HG02610 (cell line): ENCODE data around the gene TRPM3.

Experiments
- ATAC-seq: cut with Tn5 transposase; IDR thresholded peaks from one replicate; pipeline ENCODE4 v1.9.1; 2021; ENCODE audit warnings: mild to moderate bottlenecking, moderate library complexity; ENCODE audit not compliant: unreplicated experiment

TRPM3 gene

GRCh38 chr9:70539001-70539400, 582.4 kb downstream of the TRPM3 start:
- no peak for ATAC-seq

DNA sequence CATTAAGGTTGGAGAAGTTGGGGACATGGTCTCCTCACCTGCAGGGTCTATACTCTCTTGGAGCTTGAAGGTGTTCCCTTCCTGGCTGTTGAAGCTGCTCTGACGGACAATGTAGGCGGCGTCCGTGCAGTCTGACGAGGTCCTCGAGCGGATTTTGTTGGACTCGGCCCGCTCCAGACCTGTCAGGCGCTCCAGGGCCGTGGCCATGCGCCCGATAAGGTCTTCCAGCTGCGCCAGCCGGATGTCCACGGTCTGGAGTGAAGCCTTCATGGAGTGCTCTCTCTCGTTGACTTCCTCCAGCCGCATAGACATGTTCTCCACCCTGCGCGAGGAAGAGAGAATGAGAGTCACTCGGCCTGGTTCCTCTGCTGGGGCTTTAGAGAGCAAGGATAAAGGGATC, 584.3 kb downstream of the TRPM3 start:
- no peak for ATAC-seq

DNA sequence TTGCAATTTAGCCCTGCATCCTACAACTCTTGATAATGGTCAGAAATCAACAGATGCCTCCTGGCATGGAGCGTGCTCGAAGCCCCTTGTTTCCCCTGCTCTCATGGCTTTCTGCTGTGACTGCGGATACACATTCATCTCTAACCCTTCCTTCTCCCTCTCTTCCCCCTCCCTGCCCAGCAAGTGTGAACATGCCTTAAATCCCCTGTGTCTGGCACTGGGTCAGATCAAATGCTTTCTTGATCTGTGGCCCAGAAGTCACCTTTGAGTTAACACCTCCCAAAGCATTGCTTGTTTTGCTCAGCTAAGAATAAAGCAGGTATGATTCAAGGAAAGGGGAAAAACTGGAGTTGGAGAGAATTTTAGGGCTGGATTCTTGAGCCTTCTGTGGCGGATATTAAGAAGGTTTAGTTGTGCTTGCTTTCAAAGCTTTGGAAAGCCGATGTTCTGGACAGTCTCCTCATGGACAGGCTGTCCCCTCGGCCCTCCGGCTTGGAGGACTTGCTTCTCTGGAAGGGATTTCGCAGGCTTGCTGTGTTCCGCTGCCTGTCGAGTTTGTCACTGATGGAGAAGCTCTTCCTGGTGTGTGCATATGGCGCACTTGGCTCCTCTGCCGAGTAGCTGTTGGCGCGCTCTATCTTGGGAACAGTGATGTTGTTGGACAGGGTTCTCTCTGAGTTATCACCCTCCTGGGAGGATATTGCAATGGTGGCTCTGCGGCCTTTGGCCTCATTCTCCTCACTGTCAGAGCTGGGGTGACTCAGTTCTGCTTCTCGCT, 585.7 kb downstream of the TRPM3 start:
- ATAC-seq: no peak

DNA sequence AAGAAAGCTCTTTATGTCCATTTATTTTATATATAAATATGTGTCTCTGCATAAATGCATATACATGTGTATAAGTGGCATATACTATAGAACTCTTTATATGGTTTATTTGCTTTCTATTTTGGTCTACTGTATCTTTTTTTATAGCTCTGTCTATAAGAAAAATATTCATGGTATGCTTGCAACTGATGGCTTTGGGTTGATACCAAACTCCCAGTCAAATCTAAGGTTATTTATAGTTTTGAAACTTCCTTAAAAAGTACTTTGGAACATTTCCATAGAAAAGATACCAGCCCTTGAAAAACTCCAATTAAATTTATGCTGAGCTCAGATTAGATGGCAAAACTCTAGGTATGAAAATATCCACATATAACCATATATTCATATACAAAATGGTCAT, 587.0 kb downstream of the TRPM3 start:
- no peak for ATAC-seq

DNA sequence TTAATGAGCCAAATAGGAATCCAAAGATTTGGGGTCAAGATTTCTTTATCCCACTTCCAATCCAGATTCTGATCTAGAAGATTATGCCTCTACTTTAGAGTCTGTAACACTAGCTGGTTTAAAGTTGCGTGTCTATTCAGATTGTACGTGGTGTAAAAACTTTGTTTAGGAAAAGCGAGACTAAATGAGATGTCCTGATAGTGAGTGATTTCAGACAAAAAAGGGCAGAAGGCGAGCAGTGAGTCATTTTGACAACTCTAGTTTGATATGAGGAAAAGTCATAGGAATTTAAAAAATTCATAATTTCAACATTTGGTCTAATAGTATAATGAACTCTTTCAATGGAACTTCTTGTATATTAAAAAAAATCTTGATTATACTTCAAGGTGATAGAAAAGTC, 587.4 kb downstream of the TRPM3 start:
- ATAC-seq: no peak

GRCh38 chr9:70533492-70533891, 587.9 kb downstream of the TRPM3 start:
- no peak for ATAC-seq

DNA sequence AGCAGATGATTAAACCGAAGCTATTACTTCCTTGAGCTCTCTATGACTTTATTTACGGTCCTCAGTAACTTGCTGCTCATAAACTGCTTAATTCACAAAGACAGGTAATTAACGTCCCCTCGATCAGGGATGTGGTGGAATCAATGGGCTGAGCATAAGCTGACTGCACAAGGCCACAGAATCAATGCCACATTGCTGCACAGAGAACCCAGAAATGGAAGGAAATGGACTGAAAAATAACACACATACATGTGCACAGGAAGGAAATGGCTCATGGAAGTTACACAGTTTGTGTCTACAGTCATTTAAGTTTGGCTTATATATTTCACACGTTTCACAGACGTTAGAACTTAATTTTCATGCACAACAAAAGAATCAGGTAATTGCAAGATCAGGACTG, 588.7 kb downstream of the TRPM3 start:
- no peak for ATAC-seq

DNA sequence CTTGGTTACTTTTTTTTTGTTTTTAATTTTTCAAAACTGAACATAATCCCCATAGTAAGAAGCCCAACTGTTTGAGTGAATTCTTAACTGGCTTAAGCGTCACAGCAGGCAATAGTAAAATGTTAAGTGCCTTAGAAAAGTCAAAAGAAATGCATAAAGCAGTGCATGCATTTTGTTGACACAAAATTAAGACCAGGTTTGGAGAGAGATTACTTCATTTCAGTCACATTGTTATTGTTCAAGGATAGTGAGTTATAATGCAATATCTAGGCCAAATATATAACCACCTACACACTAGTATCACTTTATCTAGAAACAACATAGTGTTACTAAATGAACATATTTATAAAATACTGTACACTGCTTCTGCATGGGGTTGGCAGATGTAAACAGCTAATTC, 590.1 kb downstream of the TRPM3 start:
- ATAC-seq: no peak

DNA sequence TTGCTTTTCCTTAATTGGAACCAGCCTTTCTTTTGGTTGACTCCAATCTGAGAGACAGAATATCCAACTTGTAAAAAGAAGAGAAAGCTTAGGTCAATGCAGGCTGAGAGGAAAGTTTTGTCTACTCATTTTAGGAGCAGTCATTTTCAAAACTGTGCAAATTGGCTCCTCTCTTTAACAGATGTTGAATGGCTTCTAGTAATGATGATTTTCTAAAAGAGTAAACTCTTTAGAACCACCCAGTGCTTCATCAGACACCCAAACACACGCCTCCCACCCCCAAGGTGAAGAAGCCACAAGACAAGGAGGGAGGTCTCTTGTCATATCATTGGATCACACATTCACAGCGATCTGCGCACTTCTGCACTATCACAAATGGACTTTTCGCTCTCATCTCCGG, 590.7 kb downstream of the TRPM3 start:
- ATAC-seq: no peak

GRCh38 chr9:70529833-70530232, 591.6 kb downstream of the TRPM3 start:
- ATAC-seq: no peak

GRCh38 chr9:70529377-70529776, 592.0 kb downstream of the TRPM3 start:
- no peak for ATAC-seq

GRCh38 chr9:70526902-70527301, 594.5 kb downstream of the TRPM3 start:
- ATAC-seq: no peak

- no peak for ATAC-seq
Observed at GRCh38 chr9:70525519-70525918, 595.9 kb downstream of the TRPM3 start.

DNA sequence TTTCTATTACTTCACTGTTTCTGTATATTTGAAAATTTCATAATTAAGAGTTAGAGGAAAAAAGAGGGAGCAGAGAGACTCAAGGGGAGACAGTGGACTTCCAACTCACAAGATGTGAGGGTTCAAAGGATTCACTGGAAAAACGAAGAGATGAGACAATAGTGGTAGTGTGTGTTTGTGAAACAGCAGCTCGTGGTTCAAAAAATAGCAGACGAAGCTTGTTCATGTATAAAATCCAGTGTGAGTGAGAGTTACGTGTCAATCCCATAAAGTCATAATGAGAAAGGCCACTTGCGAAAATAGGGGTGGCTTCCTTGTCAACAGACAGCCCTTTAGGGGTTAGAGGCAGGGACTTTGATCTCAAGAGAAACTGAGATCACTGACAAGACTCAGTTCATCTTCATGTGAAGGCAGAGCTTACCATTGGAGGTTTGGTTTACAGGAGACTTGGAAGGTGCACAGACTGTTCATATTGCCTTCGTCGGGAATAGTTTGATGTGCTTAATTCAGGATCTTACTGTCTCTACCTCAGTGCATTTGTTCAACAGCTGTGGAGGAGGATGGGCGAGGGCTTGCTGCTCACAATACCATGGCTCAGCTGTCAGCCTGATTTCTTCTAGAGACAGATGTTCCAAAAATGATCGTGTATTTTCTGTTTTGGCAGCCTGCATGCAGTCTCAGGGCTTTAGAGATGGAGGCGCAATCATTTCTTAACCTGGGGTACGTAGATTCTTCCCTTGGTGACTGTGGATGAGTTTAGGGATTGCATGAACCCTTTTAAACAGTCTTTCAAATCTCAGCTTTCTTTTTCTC, 601.3 kb downstream of the TRPM3 start:
- ATAC-seq: peak; percentile 40

DNA sequence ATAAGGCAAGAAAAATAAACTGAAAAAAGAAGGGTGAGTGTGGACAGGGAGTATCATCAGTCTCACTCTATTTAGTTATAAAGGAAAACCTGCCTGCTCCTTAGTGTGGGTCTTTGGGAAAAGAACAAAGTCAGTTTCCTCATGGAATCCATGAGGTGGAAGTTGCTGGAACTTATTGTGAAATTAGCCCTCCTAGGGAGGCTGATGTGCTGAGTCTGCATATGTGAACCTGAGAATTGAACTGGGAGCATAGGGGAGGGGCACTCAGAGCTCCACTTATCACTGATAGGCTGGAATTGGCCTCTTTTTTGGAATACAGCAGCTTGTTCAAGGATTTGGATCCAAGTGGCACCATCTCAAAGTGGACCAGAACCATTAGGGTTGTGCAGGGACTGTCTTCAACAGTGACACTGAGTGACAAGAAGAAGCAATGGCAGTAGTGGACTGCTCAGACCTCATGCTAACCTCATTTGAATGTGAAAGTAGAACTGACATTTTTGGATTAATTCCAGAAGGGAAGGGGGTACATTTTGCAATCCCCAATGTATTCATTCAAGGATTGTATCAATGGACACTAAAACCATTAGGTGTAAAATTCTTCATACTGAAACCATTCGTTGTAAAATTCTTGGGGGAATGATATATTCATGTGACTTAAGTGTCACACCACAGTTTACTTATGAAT, 603.4 kb downstream of the TRPM3 start:
- no peak for ATAC-seq

DNA sequence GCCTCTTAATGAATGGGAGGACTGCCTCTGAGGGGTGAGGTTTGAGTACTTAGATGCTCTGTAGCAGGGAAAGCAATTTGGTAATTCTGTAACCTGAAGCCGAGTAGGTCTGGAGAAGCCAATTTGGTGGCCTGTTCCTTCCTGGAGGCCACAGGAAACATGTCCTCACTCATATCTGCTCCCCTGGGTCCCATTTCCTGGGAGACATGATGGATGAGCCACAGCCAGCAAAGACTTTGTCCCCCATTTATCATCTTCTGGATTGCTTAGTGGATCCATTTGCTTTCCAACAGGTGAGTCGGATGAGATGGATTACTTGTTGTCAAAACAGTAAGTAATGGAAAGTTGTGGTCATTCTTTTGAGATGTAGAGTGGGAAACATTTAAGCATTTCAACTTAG, 607.1 kb downstream of the TRPM3 start:
- no peak for ATAC-seq

DNA sequence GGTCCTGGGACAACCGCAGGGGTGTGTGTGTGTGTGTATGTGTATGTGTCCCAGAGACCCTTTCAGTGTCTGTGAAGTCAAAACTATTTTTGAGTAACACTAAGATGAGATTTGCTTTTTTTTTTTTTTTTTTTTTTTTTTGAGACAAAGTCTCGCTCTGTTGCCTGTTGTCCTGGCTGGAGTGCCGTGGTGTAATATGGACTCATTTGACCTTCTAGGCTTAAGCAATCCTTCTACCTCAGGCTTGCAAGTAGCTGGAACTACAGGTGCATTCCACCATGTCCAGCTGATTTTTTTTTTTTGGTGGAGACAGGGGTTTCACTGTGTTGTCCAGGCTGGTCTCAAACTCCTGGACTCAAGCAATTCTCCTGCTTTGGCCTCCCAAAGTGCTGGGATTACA, 609.6 kb downstream of the TRPM3 start:
- ATAC-seq: no peak

GRCh38 chr9:70510157-70510770, 611.2 kb downstream of the TRPM3 start:
- no peak for ATAC-seq

- no peak for ATAC-seq
Observed at GRCh38 chr9:70506159-70506558, 615.3 kb downstream of the TRPM3 start.

DNA sequence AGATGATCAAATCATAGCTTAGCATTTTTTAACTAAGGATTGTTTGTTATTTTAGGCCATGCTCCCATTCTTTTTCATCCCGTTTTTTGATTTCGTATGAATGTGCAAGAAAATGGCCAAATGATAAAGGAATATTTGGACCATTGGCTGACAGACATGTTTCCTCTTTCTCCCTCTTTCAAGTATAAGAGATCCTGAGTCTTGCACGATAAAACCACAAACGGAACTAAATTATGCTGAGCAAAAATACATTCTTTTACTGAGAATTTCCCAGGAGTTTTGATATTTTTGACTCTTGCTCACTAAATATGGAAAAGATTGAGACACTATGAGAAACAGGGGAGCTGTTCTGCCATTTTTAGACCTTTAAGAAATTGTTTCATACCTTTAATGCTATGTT, 616.6 kb downstream of the TRPM3 start:
- ATAC-seq: no peak

GRCh38 chr9:70502690-70503089, 618.7 kb downstream of the TRPM3 start:
- ATAC-seq: no peak
